GM06990 (cell line): Measurements from ENCODE around the gene ERG28.
A peak's percentile ranks its signal among the peaks of the same experiment; 100 is the strongest.

Source experiments
- DNase-seq: peaks from one replicate; pipeline ENCODE4 v3.0.0-alpha.2; 2011; ENCODE audit not compliant: insufficient read length; ENCODE audit errors: extremely low read depth
- H3K27me3 ChIP-seq: replicated peaks from 2 replicates; pipeline ENCODE4 v1.6.0; 2011; ENCODE audit warnings: low read length; ENCODE audit not compliant: control insufficient read depth, insufficient read depth
- H3K36me3 ChIP-seq: 2 replicates; pipeline ENCODE4 v1.5.1; 2011; ENCODE audit warnings: low read length; ENCODE audit not compliant: control insufficient read depth, insufficient read depth
- H3K4me3 ChIP-seq: replicated peaks from 2 replicates; pipeline ENCODE4 v1.5.1; 2011; ENCODE audit warnings: low read depth, mild to moderate bottlenecking, control low read depth, low read length
- TF ChIP-seq, protein P1 (sequence below): IDR thresholded peaks from 2 replicates; pipeline ENCODE4 v1.5.1; 2011; ENCODE audit warnings: low read length, control low read depth, mild to moderate bottlenecking, inconsistent platforms; ENCODE audit not compliant: insufficient read depth, poor library complexity, severe bottlenecking

The ERG28 gene

DNA sequence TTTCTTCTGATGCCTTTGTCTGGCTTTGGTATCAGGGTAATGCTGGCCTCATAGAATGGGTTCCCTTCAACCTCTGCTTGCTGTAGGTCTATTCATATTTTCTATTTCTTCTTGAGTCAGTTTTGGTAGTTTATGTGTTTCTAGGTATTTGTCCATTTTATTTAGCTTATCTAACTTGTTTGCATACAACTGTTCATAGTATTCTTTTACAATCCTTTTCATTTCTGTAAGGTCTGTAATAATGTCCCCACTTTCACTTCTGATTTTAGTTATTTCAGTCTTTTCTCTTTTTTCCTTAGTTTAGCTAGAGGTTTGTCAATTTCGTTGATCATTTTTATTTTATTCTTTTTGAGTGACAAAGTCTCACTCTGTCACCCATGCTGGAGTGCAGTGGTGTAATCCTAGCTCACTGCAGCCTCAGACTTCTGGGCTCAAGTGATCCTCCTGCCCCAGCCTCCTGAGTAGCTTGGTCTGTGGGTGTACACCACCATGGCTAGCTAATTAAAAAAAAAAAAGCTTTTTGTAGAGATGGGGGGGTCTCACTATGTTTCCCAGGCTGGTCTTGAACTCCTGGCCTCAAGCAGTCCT, 12.0 kb upstream of the ERG28 start:
- TF ChIP-seq, protein P1, sequence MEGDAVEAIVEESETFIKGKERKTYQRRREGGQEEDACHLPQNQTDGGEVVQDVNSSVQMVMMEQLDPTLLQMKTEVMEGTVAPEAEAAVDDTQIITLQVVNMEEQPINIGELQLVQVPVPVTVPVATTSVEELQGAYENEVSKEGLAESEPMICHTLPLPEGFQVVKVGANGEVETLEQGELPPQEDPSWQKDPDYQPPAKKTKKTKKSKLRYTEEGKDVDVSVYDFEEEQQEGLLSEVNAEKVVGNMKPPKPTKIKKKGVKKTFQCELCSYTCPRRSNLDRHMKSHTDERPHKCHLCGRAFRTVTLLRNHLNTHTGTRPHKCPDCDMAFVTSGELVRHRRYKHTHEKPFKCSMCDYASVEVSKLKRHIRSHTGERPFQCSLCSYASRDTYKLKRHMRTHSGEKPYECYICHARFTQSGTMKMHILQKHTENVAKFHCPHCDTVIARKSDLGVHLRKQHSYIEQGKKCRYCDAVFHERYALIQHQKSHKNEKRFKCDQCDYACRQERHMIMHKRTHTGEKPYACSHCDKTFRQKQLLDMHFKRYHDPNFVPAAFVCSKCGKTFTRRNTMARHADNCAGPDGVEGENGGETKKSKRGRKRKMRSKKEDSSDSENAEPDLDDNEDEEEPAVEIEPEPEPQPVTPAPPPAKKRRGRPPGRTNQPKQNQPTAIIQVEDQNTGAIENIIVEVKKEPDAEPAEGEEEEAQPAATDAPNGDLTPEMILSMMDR, result no peak
- Histone ChIP-seq H3K27me3 (no peaks in the 10 kb centered on the region), H3K4me3 (no peak overlapping the region), H3K36me3 (peaks cover 1% of the 10 kb centered on the region)
- DNase-seq, result no peak

DNA sequence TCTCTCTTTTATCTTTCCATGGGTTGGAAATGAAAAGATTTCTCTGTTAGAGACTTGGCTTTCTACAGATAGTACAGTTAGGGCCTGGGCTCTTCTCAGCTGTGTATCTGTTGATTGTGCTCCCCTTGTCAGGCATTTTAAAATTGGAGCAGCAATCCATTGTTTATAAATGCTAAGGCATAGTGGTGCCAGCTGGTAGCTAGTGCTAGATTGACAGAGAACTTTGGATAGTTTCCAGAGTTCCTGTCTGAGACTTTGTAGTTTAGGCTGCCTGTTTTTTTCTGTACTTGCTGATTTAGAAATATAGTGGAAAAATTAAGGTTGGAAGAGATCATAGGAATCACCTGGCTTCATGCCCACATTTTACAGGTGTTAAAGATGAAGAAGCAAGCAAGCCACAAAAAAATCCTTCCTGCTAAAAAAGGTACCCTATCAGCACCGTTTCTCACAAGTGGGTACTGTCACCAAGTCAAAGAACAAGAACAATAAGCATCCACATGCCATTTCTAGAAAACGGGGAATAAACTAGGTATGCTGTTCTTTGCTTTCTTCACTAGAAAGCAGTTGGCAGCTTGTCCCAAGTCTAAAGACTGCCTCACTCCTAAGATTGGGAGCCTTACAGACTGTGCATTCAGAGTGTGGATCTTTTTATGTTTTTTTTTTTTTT, 6.6 kb upstream of the ERG28 start:
- Histone ChIP-seq H3K27me3 (no peaks in the 10 kb centered on the region), H3K36me3 (peaks cover 1% of the 10 kb centered on the region)

DNA sequence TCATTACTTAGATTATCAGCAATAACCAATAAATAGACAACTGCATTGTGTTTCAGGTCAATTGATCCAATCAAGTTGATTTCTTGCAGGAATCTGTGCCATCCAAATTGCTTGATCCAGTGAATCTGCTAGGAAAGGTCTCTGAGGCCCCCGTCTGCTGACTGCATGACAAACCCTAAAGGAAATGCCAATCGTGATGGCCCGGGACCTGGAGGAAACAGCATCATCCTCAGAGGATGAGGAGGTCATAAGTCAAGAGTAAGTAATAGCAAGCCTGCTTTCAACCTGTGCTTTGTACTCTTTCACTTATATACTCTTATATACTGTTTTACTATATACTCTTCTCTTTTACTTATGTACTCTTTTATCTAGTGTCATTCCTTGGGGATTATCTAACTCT, 2.3 kb upstream of the ERG28 start:
- Histone ChIP-seq H3K4me3 (no peak overlapping the region), H3K27me3 (no peaks in the 10 kb centered on the region), H3K36me3 (no peaks in the 10 kb centered on the region)
- no peak for DNase-seq
- TF ChIP-seq, protein P1, result no peak

More for the DNA sequence above, 6.6 kb upstream of the ERG28 start:
- DNase-seq, result no peak
- TF ChIP-seq, protein P1, result no peak
- no peak overlapping the region for H3K4me3 ChIP-seq

DNA sequence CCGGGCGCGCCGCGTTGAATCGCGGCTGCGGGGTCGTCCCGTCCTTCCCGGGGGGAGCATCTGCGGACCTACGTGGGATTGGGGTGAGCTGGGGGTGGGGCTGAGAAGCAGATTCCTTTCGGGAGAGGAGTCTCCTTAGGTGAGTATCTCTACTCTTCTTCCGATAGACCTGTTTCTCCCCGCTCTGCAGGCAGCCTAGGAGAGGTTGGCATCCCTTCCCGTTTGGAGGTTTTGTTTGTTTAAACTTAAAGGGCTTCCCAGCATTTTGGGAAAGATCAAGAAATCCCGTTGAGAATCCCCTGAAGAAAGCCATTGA, 781 bp upstream of the ERG28 start:
- Histone ChIP-seq H3K27me3 (no peaks in the 10 kb centered on the region), H3K4me3 (peak overlapping the region; percentile 94), H3K36me3 (peaks cover 6% of the 10 kb centered on the region; the same call in 1 of the 2 replicates)
- TF ChIP-seq, protein P1, result no peak
- DNase-seq, result no peak

DNA sequence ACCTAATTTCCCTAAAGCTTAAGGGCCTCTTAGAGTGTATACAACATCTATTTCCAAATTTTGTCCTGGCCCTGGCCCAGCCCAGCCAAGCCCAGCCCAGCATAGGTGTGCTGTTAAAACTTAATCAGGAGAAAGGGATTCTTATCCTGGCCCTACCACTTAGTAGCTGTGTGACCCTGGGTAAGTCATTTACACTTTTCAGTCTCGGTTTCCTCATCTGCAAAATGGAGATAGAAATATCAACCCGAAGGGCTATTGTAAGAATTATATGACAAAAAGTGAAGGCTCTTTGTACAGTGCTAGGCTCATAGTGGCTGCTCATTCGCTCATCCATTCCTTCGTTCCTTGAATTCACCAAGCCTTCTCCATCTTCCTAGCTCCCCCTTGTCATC, 442 bp downstream of the ERG28 start:
- Histone ChIP-seq H3K4me3 (peak overlapping the region; percentile 94), H3K27me3 (no peaks in the 10 kb centered on the region), H3K36me3 (peaks cover 6% of the 10 kb centered on the region; the same call in 1 of the 2 replicates)
- TF ChIP-seq, protein P1, result no peak
- DNase-seq, result no peak

DNA sequence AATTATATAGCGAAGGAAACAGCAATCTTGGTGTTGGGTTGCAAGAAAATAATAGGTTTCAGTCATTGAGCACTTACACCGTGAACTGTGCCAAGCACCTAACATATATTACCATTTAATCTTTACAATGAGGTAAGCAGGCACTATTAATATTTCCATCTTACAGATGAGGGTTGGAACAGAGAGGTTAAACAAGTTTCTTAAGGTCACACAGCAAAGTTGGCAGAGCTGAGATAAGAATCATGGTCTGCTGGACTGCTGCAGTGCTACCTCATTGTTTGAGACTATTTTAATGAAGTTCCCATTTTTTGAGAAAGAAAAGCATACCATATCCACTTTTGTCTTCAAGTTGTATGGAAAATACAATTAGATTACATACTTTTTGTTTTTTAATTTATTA, 1.7 kb downstream of the ERG28 start:
- Histone ChIP-seq H3K27me3 (no peaks in the 10 kb centered on the region), H3K4me3 (no peak overlapping the region), H3K36me3 (peaks cover 6% of the 10 kb centered on the region; the same call in 1 of the 2 replicates)
- TF ChIP-seq, protein P1, result no peak
- no peak for DNase-seq
